ENCODE measurements around the gene GALNT6. TPM values are rescaled to one million over a fixed set of nuclear protein-coding genes. Genes with fewer than 3 reads are reported as not detected.

GALNT6 gene
- total RNA-seq, 1 experiment from 2014 or later = 6.5 TPM

GRCh38 chr12:51358496-51358895 lies 32.7 kb downstream of the GALNT6 start:
- ATAC-seq (no peak), DNase-seq (ENCODE audit: low read depth, low spot score) (no peak)
- intact Hi-C loops (cut with micrococcal nuclease; ENCODE audit: unreplicated experiment) (no loop called here), in situ Hi-C loops (cut with HindIII; ENCODE audit: low pct_unique_long_range_greater_than_20kb, low sequenced_read_pairs) (no loop called here)
- Histone ChIP-seq H3K27me3 (ENCODE audit: control insufficient read depth, insufficient read depth, low read length) (no peaks in the 10 kb centered on the region), H3K9me3 (ENCODE audit: control insufficient read depth, insufficient read depth, low read depth, low read length) (no peaks in the 10 kb centered on the region), H3K4me1 (ENCODE audit: control insufficient read depth, insufficient read depth, low read length) (no peaks in the 10 kb centered on the region), H3K4me3 (ENCODE audit: low read depth in 2 of 2, low read length in 2 of 2) (no peak overlapping the region), H3K36me3 (ENCODE audit: control insufficient read depth, insufficient read depth, low read length) (no peaks in the 10 kb centered on the region), H3K27ac (ENCODE audit: low read length) (no peak overlapping the region)
- TF ChIP-seq SIN3A (IDR thresholded peaks at IDR 0.05; ENCODE audit: borderline replicate concordance, insufficient read depth, low read depth, low read length) = no peak
- TF ChIP-seq POLR2AphosphoS5 (IDR thresholded peaks at IDR 0.05; ENCODE audit: low read depth, low read length) = no peak
- no peak for TF ChIP-seq TCF7L2 (IDR thresholded peaks at IDR 0.05; ENCODE audit: low read depth, low read length)
- TF ChIP-seq, protein P1, sequence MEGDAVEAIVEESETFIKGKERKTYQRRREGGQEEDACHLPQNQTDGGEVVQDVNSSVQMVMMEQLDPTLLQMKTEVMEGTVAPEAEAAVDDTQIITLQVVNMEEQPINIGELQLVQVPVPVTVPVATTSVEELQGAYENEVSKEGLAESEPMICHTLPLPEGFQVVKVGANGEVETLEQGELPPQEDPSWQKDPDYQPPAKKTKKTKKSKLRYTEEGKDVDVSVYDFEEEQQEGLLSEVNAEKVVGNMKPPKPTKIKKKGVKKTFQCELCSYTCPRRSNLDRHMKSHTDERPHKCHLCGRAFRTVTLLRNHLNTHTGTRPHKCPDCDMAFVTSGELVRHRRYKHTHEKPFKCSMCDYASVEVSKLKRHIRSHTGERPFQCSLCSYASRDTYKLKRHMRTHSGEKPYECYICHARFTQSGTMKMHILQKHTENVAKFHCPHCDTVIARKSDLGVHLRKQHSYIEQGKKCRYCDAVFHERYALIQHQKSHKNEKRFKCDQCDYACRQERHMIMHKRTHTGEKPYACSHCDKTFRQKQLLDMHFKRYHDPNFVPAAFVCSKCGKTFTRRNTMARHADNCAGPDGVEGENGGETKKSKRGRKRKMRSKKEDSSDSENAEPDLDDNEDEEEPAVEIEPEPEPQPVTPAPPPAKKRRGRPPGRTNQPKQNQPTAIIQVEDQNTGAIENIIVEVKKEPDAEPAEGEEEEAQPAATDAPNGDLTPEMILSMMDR (IDR thresholded peaks at IDR 0.05) = no peak
- no peak for TF ChIP-seq REST (IDR thresholded peaks at IDR 0.05; ENCODE audit: insufficient read depth in 1 of 2, low read depth in 2 of 2, low read length in 1 of 2)
- ChIA-PET POLR2A (no interaction called here), CTCF (no interaction called here)
- BruUV-seq (replicated peaks) = no TSS peak

GRCh38 chr12:51357374-51358047 lies 33.7 kb downstream of the GALNT6 start:
- Histone ChIP-seq H3K36me3 (ENCODE audit: control insufficient read depth, insufficient read depth, low read length) (no peaks in the 10 kb centered on the region), H3K4me3 (ENCODE audit: low read depth in 2 of 2, low read length in 2 of 2) (no peak overlapping the region), H3K27ac (ENCODE audit: low read length) (no peak overlapping the region), H3K9me3 (ENCODE audit: control insufficient read depth, insufficient read depth, low read depth, low read length) (no peaks in the 10 kb centered on the region), H3K4me1 (ENCODE audit: control insufficient read depth, insufficient read depth, low read length) (no peaks in the 10 kb centered on the region), H3K27me3 (ENCODE audit: control insufficient read depth, insufficient read depth, low read length) (no peaks in the 10 kb centered on the region)
- BruUV-seq (replicated peaks) = no TSS peak
- no peak for DNase-seq (ENCODE audit: low read depth, low spot score)
- ChIA-PET CTCF (no interaction called here), POLR2A (no interaction called here)
- no peak for ATAC-seq
- TF ChIP-seq, protein P1 (IDR thresholded peaks at IDR 0.05) = no peak
- no peak for TF ChIP-seq REST (IDR thresholded peaks at IDR 0.05; ENCODE audit: insufficient read depth in 1 of 2, low read depth in 2 of 2, low read length in 1 of 2)
- TF ChIP-seq SIN3A (IDR thresholded peaks at IDR 0.05; ENCODE audit: borderline replicate concordance, insufficient read depth, low read depth, low read length) = no peak
- no peak for TF ChIP-seq TCF7L2 (IDR thresholded peaks at IDR 0.05; ENCODE audit: low read depth, low read length)
- TF ChIP-seq POLR2AphosphoS5 (IDR thresholded peaks at IDR 0.05; ENCODE audit: low read depth, low read length) = no peak
- in situ Hi-C loops (cut with HindIII; ENCODE audit: low pct_unique_long_range_greater_than_20kb, low sequenced_read_pairs) = no loop called here
- intact Hi-C loops (cut with micrococcal nuclease; ENCODE audit: unreplicated experiment) = no loop called here

Data from Panc1 (cell line).